ENCODE measurements around the gene GPR141.

GPR141 gene

DNA sequence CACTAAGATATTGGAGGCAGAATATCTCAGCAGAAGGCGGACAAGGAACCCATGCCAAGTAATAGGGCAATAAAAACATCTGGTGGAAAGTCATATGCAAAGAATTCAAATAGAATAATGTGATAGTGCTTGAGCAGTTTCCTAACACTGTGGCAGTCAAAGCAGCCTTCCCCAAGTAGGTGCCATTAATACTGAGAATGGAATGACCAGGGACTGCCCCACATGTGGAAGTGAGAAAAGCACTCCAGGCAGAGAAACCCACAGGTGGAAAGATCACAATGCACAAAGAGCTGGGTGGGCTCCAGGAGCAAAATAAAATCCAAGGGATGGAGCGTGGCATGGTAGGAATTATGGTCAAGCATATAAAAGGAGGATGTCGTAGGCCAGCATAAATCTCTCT lies 100.4 kb downstream of the GPR141 start:
- peak; percentile 5 for DNase-seq (ENCODE audit: low read depth, low spot score)

GRCh38 chr7:37786741-37787569 lies 103.4 kb downstream of the GPR141 start:
- no peak for DNase-seq (ENCODE audit: low read depth, low spot score)

Data from astrocyte of the hippocampus (primary cell).